ENCODE data around the gene CGB2.
"Not testable (repeated sequence)": the region's sequence is repeated elsewhere in the genome, so short reads cannot be mapped to it uniquely, and the experiment has no call there.

CGB2 gene

DNA sequence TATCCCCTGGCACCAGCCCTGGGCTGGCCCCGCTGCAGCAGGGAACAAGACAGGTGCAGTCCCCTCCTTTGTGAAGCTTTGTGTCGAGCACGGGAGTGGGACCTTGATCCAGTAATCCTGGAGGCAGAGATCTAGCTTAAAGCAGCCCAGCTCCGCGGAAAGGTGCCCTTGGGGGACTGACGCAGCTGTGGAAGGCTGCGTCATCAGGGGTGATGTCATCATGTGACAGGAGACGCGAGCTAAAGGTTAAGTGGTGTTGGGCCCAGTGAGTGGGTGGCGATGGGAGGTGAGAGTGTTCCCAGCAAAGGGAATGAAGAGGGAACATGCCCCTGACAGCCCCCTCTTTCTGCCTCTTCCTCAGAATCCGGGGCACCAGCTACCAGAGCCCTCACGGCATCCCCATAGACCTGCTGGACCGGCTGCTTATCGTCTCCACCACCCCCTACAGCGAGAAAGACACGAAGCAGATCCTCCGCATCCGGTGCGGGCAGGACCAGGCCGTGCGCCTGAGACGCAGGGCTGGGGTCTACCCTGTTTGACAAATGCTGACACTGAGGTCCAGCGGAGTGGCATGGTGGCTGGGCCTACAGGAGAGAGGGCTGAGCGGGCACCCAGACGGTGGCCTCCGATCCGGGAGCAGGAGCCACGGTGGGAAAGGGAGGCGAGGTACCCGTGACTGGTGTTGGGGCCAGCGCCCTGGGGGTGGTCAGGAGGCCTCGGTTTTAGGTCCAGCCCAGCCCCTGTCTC, 17.4 kb upstream of the CGB2 start:
- H3K4me3 ChIP-seq (ENCODE audit: low read depth, low read length): no peak overlapping the region
- in situ Hi-C loops (cut with HindIII; ENCODE audit: low pct_ligation_motif_present, low sequenced_read_pairs): no loop called here
- no peak for DNase-seq
- no peak for TF ChIP-seq CTCF (IDR thresholded peaks at IDR 0.05; ENCODE audit: low read depth, low read length, missing control alignments)
- peaks cover 40% of the 10 kb centered on the region for H3K36me3 ChIP-seq (replicated peaks)
- no peak overlapping the region for H3K27ac ChIP-seq
- H3K27me3 ChIP-seq (replicated peaks): no peaks in the 10 kb centered on the region

DNA sequence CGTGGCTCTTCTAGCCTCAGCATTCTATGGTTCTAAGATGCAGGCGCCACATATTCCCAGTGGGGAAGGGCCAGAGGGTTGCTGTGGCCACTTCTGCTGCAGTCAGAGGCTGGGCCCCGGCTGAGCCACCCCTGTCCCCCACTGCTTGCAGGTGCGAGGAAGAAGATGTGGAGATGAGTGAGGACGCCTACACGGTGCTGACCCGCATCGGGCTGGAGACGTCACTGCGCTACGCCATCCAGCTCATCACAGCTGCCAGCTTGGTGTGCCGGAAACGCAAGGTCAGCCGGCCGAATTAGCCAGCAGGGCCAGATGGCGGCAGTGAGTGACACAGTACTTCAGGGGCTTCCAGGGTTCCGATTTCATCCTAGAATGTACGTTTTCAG, 16.8 kb upstream of the CGB2 start:
- H3K27ac ChIP-seq: no peak overlapping the region
- peaks cover 34% of the 10 kb centered on the region for H3K36me3 ChIP-seq (replicated peaks)
- no peak overlapping the region for H3K4me3 ChIP-seq (ENCODE audit: low read depth, low read length)
- DNase-seq: no peak
- no peaks in the 10 kb centered on the region for H3K27me3 ChIP-seq (replicated peaks)
- in situ Hi-C loops (cut with HindIII; ENCODE audit: low pct_ligation_motif_present, low sequenced_read_pairs): no loop called here
- TF ChIP-seq CTCF (IDR thresholded peaks at IDR 0.05; ENCODE audit: low read depth, low read length, missing control alignments): no peak

- no peak for TF ChIP-seq CTCF (IDR thresholded peaks at IDR 0.05; ENCODE audit: low read depth, low read length, missing control alignments)
- no peak for DNase-seq
- Histone ChIP-seq H3K36me3 (replicated peaks) (peaks cover 23% of the 10 kb centered on the region), H3K27ac (no peak overlapping the region), H3K4me3 (ENCODE audit: low read depth, low read length) (no peak overlapping the region), H3K27me3 (replicated peaks) (no peaks in the 10 kb centered on the region)
- in situ Hi-C loops (cut with HindIII; ENCODE audit: low pct_ligation_motif_present, low sequenced_read_pairs): no loop called here
Observed at GRCh38 chr19:49016067-49016839, 15.4 kb upstream of the CGB2 start.

DNA sequence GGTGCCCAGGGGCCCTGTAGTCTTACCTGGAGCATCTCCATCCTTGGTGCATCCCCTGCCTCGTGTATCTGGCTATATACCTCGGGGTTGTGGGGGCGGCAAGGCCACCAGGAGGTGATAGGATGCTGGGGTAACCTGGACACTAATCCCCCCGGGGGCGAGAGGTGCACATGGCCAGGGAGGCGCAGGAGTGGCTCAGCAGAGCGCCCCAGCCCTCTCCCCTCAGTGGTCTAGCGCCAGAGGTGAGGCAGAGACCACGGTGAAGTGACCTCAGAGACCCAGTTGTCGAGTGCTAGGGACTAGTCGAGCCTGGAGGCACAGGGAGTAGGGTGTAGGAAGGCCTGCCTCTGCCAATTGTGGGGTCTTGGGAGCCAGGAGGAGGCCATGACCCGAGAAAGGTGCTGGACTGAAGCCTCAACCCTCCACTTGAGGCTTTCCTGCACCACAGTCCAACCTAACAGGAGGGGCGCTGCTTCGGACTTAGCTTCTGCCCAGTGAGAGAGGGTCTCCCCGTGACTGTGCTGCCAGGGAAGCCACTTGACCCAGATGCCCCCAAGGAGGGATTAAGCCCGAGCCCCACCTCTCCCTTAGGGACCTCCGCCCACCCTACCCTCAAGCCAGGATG, 14.5 kb upstream of the CGB2 start, which contains the start of gene LHB:
LHB (minus strand) TSS at position 51 of the 625 bp plus-strand sequence; CDS start at position 41, 10 bp downstream.
- Histone ChIP-seq H3K27ac (no peak within 1 kb of the TSS), H3K4me3 (ENCODE audit: low read depth, low read length) (peak within 1 kb of the TSS; percentile 47), H3K36me3 (replicated peaks) (peaks cover 14% of the 10 kb centered on the region), H3K27me3 (replicated peaks) (no peaks in the 10 kb centered on the region)
- peak; percentile 11 for TF ChIP-seq CTCF (IDR thresholded peaks at IDR 0.05; ENCODE audit: low read depth, low read length, missing control alignments)
- in situ Hi-C loops (cut with HindIII; ENCODE audit: low pct_ligation_motif_present, low sequenced_read_pairs): no loop called here
- no peak for DNase-seq

DNA sequence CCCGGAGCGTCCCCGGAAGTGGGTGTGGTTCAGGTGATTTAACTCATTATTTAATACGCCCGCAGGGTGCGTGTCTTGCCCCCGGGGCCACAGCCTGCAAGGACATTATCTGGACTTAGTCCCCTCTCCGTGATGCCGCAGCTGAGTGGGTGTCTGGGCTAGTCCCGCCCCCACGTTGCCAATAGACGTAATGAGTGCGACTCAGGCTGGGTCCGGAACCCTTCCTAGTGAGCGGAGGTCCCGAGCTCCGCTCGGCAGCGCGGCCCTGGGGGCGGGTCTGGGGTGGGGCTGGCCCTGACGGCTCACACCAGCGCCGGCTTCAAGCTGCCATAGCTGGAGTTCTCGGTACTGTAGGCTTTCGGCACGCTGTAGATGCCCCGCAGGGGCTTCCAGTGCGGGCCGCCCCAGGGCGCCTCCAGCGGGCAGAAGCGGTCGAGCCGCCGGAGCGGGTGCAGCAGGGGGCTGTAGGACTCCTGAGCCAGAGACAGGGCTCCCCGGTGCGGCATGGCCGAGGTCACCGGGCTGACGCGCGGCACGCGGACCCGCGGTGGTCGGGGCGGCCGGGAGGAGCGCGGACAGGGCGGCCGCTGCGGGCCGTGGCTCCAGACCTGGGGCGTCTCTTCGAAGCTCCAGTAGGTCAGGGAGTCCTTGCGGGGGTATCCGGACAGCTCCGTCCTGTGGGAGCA, 13.9 kb upstream of the CGB2 start:
- in situ Hi-C loops (cut with HindIII; ENCODE audit: low pct_ligation_motif_present, low sequenced_read_pairs): no loop called here
- peak; percentile 57 for DNase-seq

GRCh38 chr19:49018388-49019241, 13.1 kb upstream of the CGB2 start:
- H3K27me3 ChIP-seq (replicated peaks); H3K36me3 ChIP-seq (replicated peaks); in situ Hi-C loops (cut with HindIII; ENCODE audit: low pct_ligation_motif_present, low sequenced_read_pairs); DNase-seq; H3K27ac ChIP-seq: not testable (repeated sequence)
- peak overlapping the region; percentile 47 for H3K4me3 ChIP-seq (ENCODE audit: low read depth, low read length)

More for the DNA sequence above, 13.9 kb upstream of the CGB2 start:
- peaks cover 11% of the 10 kb centered on the region for H3K36me3 ChIP-seq (replicated peaks)
- H3K27me3 ChIP-seq (replicated peaks): no peaks in the 10 kb centered on the region
- peak overlapping the region; percentile 47 for H3K4me3 ChIP-seq (ENCODE audit: low read depth, low read length)
- no peak overlapping the region for H3K27ac ChIP-seq
- peak; percentile 66 for TF ChIP-seq CTCF (IDR thresholded peaks at IDR 0.05; ENCODE audit: low read depth, low read length, missing control alignments)

Data from brain microvascular endothelial cell (primary cell).